ENCODE results near the gene KNTC1.
"Not testable (repeated sequence)": the region's sequence is repeated elsewhere in the genome, so short reads cannot be mapped to it uniquely, and the experiment has no call there.

The KNTC1 gene

GRCh38 chr12:122506393-122506938 lies 20.6 kb upstream of the KNTC1 start:
- DNase-seq: no peak

- no peak for DNase-seq
Observed at GRCh38 chr12:122508163-122508562, 18.9 kb upstream of the KNTC1 start.

- DNase-seq: not testable (repeated sequence)
Observed at GRCh38 chr12:122513028-122513427, 14.0 kb upstream of the KNTC1 start.

GRCh38 chr12:122513660-122514059 lies 13.4 kb upstream of the KNTC1 start:
- DNase-seq: no peak

GRCh38 chr12:122515275-122515674 lies 11.8 kb upstream of the KNTC1 start:
- DNase-seq: no peak

- DNase-seq: no peak
Observed at GRCh38 chr12:122516544-122517361, 10.3 kb upstream of the KNTC1 start.

- DNase-seq: no peak
Observed at GRCh38 chr12:122517877-122518276, 9.2 kb upstream of the KNTC1 start.

GRCh38 chr12:122518908-122519307 lies 8.1 kb upstream of the KNTC1 start:
- DNase-seq: no peak

GRCh38 chr12:122519418-122519817 lies 7.6 kb upstream of the KNTC1 start:
- no peak for DNase-seq

- no peak for DNase-seq
Observed at GRCh38 chr12:122520676-122521075, 6.4 kb upstream of the KNTC1 start.

- DNase-seq: no peak
Observed at GRCh38 chr12:122523280-122523679, 3.8 kb upstream of the KNTC1 start.

GRCh38 chr12:122523846-122524718 lies 3.0 kb upstream of the KNTC1 start:
- DNase-seq: no peak

GRCh38 chr12:122527478-122527944 lies 462 bp downstream of the KNTC1 start:
- peak; percentile 44 for DNase-seq

GRCh38 chr12:122528582-122528981 lies 1.5 kb downstream of the KNTC1 start:
- DNase-seq: no peak

- no peak for DNase-seq
Observed at GRCh38 chr12:122528992-122529391, 1.9 kb downstream of the KNTC1 start.

GRCh38 chr12:122533856-122534255 lies 6.8 kb downstream of the KNTC1 start:
- DNase-seq: no peak

GRCh38 chr12:122537021-122537420 lies 10.0 kb downstream of the KNTC1 start:
- DNase-seq: no peak

- DNase-seq: no peak
Observed at GRCh38 chr12:122538496-122538895, 11.4 kb downstream of the KNTC1 start.

GRCh38 chr12:122544537-122544936 lies 17.5 kb downstream of the KNTC1 start:
- no peak for DNase-seq

GRCh38 chr12:122545855-122546254 lies 18.8 kb downstream of the KNTC1 start:
- no peak for DNase-seq

- no peak for DNase-seq
Observed at GRCh38 chr12:122547330-122547729, 20.3 kb downstream of the KNTC1 start.

GRCh38 chr12:122558745-122559641 lies 31.9 kb downstream of the KNTC1 start:
- DNase-seq: no peak
